HuH-7.5 (cell line): ENCODE measurements around the gene SOBP.
"Not testable (repeated sequence)": the region's sequence is repeated elsewhere in the genome, so short reads cannot be mapped to it uniquely, and the experiment has no call there.

Source experiments
- DNase-seq: peaks from one replicate; pipeline ENCODE4 v3.0.0; 2011; ENCODE audit warnings: low spot score

The SOBP gene

DNA sequence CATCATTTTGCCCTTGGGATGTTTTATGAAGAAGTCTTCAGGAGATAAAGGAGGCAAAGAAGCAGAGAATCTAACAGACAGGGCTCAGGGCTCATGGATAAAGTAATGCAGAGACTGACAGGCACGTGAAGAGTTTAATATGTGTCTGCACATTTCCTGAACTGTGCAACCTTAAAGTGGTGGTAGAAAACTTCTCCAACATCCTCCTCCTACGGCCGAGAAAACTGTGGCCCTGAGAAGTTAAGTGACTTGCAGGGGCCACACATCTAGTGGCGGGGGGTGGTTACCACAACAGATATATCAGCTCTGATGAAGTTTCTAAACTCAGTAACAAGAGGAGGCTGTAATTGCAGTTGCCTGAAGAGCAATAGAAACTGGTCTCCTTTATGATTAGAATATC lies 61.0 kb downstream of the SOBP start:
- DNase-seq = no peak

DNA sequence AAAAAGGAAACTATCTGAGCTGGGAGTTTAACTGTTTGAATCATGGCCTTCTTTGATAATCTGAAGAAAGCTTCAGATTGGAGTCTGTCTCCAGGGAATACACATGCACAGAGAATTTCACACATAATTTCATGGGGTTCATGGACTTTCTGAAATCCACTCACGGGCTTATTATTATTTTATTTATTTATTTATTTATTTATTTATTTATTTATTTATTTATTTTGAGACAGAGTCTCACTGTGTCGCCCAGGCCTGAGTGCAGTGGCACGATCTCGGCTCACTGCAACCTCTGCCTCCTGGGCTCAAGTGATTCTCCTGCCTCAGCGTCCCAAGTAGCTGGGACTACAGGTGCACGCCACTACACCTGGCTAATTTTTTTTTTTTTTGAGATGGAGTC lies 63.2 kb downstream of the SOBP start:
- DNase-seq = not testable (repeated sequence)

DNA sequence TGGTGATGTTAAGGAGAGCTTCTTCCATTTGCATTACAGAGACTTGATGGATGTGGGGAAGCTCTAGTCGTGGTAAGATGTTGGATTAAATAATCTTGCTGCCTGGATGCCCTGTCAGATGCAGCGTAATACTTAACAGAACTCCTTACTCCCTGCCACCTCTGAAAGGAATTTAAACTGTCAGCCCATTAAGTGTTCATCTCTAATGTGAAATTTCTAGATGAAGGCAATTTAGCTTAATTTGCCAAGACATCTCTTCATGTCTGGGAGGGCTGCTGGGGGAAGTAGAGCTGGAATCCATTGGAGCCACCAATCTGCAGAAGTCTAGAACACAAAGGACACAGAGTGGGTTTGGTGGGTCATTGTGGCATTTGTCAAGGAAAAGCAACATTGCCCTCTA lies 64.4 kb downstream of the SOBP start:
- no peak for DNase-seq

DNA sequence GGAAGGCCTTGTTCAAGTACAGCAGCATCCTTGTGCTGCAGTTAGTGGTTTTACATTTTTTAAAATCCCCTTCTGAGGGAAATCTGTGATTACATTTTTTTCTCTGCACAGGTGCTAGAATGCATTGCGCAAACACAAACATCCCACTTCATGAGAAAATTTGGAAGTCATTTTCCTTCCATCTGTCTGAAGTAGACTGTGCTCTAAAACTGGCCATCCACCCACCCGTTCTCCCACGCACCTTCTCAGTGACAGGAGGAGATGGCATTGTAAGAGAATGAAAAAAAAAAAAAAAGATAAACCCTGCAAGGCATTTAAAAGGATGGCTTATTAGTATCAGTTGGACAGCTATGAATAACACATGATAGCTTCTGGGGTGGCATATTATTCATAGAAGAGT lies 65.0 kb downstream of the SOBP start:
- DNase-seq = no peak

DNA sequence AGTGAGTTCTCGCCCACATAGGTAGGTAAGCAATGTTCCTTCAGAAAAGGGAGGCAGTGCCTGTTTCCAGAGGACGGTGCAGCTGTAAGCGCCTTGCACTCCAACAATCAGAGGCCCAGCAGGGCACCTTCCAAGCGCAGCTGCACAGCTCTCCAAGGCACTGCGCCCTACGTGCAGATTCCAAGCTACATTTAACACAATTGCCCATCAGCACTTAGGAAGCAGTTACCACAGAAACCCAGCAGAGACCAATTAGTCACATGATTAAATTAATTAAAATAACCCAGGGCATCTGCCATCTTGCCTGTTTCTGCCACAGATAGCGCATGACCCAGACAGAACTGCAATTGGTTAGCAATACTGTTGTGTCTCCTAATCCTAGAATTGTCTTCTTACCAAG lies 65.5 kb downstream of the SOBP start:
- DNase-seq = no peak

DNA sequence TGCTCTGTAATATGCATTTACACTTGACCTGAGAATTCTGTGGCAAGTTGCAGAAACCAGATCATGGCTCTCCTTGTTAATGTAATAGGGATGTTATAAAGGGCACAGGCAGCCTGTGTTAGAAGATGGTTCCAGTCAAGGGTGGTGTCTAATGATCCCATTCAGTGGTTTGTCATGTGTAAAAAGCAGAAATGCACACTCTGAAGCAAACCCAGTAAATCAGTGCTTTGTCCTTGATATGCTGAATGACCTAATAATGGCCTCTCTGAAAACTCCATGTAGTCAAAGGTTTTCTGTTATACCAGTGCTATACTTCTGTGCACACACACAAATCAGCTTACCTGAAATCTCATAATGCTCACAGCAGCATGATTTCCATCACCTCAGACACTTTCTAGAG lies 66.2 kb downstream of the SOBP start:
- no peak for DNase-seq

DNA sequence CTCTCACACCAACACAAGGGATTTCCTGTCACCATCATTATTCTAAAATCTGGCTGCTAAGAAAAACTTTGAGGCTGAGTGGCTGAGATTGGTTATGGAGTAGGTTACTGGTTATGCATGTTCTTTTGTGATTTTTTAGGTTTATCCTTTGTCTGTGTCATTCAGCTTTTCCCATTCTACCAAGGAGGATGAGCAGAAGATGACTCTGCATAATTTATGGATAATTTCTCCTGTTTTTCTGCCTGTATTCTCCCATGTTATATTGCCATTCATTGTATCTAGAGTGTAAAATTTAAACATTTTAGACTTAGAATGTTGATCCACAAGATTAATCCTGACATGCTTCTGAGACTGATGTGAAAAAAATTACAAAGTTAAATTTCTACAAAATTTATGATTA lies 67.8 kb downstream of the SOBP start:
- DNase-seq = no peak

DNA sequence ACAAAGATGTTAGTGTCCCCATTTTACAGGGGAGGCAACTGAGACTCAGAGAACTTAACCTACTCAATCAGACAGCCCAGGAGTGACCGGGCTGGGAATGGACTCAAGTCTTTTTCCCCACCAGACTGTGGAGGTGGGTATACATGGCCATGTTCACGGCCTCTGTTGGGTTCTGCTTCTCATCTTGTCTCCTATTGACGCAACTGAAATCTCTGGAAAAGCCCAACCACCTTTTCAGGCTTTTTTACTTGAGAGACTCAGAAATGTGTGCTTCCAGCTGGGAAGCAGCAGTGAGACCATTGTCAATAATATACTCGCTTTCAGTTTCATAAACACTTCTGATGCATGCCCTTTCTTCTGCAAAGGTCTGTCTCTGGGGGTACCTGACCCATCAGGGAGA lies 70.7 kb downstream of the SOBP start:
- DNase-seq = no peak

DNA sequence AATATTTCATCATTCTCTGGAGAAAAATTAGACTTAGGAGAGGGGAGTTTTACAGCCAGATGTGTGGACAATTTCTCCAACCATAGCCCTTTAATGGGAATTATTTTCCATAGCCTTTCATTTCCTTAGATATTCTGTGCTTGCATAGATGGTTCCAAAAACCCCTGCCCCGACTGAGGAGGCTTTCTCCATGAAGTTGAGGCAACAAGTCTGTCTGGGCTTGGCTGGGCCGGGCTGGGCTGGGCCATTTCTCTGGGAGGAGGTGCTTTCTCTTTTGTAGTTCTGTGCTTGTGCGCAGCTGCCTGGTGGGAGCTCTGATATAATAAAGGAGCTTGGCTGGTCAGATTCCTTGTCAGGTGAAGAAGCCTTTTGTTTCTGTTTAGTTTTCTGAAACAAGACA lies 71.4 kb downstream of the SOBP start:
- DNase-seq = no peak

DNA sequence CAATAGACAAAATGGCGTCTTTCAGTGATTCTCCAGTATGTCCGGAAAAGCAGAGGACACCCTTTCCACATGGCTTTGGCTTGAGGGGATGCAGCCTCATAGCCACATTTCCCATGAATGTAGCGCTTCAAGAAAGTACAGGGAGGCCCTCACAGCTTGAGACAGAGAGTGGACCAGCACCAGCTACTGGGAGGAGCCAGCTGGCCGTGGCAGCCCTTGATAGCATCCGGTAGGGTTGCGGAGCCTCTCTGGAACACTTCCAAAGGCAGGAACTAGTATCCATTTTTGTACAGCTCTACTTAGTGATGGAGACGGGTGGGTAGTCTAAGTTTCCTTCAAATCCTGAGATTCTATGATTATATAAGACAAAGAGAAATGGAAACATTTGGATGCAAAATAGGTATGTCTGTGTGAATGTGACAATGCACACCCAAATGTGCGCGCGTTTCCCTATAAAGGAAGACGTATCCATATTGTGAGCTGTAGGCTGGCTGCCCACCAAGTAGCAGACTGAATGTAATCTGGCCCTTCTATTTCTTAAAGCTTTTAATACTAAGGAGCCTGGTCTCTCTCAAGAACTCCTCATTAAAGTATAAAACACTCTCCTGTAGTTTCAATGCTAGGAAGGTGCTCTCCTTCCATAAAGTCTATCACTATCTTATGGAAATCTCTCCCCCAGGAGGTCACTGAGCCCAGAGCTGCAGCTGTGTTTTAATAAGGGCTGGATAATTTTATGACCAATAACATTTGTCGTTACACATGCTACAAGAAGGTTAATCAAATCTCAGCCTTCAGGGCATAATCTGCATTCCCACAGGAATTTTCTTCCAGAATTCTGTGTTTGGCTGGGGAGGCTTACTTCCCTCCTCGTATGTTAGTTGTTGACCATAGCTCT lies 74.0 kb downstream of the SOBP start:
- DNase-seq = no peak

DNA sequence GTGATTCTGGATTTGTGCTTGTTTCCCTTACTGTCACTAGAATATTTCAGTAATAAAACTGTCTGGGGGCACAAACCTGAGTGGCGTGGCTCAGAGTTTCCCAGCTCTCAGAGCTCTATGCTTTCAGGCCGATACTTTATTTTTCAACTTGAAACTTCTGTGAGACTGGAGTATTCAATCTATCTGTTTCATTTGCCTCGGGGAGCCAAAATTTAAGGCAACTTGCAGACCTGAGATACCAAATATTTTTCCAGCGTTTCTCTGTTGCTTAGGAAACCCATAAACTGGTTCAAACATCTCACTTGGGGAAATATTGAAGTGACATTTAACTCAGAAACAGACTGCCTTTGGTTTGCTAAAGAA lies 74.7 kb downstream of the SOBP start:
- DNase-seq = no peak

DNA sequence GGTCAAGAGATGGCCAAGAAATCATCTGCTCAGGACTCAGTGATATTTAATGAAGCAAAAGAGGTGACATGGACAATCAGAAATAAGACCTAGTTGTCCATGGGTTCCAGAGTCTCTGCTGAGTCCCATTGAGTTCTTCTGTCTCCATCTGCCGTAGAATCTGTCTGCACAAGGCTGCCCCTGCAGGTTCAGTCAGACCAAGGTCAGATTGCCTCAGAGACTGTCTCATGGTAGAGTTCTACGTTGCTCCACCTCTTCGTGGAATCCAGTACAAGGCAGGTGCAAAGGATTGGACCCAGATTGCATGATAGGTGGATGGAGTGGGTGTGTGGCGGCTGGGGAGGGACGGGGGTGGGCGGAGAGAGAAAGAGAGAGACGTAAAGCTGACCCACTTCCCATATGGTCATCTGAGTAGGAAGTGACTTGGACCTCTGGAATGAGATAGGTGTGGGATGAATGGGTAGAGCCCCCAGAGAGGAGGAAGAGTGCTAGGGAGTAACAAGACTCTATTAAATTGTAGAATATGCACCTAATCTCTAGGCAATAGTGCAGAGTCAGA lies 75.3 kb downstream of the SOBP start:
- DNase-seq = peak; percentile 13

DNA sequence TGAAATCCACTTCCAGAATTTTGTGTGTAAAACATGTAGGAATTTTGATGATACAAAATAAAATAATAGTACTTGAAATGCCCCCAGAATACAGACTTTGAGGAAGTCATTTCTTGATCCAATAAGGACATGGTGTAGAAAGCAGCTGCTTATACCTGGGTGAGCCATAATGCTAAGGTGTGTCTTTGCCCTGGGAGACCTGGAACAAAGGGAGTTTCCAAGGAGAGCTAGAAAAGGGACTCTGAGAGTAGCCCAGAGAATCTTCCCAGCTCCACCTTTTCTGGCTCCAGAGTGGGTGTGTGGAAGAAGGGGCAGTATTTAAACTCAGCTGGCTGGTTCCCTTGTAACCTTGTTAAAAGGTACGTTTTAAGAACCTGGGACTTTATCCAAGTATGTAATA lies 77.7 kb downstream of the SOBP start:
- DNase-seq = no peak

DNA sequence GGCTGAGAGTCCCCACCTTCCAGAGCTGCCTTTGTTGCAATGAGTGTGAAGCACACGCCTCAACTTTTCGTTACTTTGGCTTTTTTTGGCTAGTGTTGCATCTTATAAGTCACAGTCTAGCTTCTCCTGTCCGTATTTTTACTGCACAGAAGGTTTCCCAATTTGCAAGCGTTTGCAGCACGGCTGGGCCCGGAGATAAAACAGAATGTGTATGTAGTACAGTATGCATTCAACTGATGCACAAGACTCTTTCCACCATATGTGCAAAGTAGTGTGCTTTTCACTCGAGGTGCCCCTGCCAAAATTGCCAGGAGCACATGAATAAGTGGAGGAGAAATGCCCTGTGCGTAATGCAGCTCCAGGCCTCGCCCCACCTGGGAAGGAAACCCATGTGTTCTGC lies 79.6 kb downstream of the SOBP start:
- DNase-seq = no peak

DNA sequence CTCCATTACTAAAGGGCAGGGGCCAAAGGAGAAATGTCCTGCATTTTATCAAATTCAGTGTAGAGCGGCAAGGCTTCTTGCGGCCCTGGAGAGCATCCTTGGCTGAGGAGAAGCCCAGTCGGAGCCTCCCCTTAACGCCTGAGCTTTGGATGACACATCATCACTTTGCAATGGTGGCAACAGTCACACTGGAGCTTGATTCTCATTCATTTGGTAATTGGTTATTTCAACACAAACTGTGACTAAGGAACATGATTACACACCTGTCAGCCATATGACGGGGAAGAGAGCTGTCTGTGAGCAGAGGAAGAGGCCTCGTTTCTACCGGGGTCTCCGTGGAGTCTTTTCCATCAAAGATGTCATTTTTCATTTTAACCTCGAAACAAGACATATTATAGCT lies 81.4 kb downstream of the SOBP start:
- no peak for DNase-seq

DNA sequence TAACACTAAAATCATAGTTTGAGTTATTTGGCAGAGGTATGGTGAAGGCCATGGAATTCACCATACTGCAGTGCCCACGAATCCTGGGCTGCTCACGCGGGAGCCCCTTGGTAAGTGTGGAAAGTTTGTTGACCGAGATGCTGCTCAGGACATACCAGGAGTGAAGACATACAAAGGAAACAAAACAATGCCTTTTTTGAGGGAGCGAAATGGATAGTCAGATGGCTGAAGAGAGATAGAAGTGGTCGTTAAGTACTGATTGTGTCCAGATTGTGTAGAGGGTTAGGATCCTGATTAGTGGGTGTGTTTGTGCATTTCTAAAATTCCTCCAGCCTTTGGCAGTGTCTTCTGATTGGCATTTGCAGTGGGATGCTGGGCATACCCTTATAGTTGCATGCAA lies 83.0 kb downstream of the SOBP start:
- DNase-seq = no peak

DNA sequence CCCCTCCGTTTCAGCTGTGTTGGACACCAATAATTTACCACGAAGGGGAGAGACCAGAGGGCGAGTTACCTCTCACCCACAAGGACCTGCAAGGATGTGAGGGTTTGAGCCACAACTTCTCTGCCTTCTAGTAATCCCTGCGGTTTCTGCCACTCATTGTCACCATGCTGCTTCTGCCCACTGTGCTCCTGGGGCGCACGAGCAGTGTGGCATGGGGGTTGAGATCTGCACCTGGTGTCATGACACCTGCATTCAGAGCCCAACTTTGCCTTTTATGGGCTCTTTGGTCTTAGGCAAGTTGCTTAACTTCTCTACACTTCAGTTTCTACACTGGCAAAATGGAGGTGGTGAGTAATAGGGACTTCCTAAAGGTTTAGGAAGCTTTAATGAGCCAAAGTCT lies 84.9 kb downstream of the SOBP start:
- DNase-seq = no peak

DNA sequence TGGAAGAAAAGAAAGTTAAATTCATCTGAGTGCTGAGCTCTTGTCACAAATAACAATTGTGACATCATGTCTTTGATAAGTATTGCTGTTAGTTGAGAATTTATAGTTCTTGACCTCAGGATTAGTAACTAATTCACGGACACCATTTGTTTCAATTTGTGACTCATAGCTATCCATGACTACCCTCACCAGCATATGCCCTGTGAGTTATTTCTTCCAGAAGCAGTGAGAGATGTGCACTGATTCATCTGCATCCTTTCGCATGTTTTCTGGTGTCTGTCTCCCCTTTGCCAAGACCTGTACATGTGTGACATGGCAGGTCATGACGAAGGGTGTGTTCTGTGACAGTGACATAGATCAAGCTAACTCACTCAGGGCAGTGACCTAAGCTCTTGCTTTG lies 86.9 kb downstream of the SOBP start:
- no peak for DNase-seq

DNA sequence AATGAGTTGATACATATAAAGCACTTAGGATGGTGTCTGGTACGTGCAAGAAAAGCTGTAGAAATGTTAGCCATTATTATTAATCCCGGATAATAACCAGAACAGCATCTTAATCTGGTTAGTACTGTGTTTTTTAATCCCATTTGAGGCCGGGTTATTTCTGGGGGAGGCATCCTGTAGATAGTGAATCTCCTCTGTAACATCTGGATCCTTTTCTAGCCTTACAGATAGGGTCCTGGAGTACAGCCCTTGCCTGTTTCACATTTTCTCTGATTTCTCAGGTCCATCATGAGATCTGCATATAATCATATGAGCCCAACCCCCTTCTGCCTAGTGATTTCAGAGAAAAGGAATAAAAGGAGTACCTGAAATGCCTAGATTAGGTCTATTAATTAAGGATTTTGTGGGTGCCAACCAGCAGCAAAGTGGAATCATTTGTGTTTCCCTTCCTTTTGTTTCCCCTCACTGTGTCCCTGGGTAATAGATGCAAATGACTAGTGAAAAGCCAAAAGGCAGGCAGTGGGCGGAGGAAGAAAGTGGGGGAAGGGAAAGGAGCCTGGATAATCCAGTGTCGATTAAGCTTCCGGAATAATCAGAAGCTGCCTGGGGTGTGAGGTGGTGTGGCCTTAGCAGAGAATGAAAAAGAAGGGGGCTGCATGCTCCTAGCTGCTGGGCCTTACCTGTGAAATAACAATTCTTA lies 88.9 kb downstream of the SOBP start:
- DNase-seq = no peak

DNA sequence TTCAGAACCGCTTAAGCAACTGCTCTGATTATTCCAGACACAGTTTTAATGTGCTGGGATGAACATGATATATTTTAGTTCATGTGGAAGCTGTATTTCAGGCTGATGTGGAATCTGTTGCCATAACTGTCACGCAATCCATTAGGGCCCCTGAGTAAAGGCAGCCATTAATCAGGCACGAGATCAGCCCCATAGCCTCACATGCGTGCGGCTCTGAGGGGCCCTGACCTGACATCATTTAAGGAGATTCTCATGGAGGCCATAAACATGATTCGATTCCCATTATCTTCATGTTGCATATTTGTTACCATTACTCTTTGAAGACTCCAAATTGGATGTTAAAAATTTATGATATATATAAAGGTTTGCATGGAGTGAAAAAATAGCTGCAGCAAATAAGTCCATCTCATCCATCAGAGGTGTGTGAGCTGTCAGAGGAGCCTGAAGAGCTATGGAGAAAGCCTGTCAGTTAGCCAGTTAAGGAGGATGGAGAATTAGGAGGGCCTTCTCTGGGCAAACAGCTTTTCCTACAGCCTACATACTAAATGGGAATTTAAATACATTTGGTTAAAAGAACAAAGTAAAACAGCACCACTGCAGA lies 89.6 kb downstream of the SOBP start:
- DNase-seq = no peak

DNA sequence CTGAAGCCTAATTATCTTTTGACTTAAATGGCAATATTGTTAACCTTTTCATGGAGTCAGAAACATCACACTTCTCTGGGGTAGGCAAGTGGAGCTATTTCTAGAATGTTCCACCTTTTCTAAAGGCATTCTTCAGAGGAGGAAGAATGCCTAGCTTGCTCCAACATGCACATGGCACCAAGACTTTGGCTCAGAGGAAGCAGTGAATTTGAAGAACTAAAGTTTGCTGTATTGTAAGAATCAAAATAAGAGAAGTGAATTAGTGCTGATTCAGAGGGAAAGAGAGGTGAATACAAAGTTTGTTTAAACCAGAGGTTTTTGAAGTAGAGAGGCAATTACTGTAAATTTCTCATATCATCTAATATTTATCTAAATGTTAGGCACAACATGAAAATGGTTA lies 92.2 kb downstream of the SOBP start:
- DNase-seq = no peak

DNA sequence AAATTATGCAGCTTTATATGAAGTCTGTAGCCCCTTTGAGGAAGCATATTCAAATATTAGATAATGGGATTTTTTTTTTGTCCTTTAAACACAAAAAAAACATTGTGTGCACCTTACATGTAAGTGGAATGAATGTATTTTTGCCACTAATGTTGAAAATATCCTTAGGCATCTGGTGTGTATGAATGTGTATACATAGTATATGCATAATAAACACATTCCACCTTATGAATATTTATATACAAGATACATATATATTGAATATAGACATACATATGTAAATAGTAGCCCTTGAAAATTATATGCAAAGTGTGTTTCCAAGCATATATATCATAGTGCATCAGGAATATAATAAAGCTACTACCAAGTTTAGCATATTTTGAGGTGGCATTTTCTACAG lies 94.8 kb downstream of the SOBP start:
- no peak for DNase-seq

DNA sequence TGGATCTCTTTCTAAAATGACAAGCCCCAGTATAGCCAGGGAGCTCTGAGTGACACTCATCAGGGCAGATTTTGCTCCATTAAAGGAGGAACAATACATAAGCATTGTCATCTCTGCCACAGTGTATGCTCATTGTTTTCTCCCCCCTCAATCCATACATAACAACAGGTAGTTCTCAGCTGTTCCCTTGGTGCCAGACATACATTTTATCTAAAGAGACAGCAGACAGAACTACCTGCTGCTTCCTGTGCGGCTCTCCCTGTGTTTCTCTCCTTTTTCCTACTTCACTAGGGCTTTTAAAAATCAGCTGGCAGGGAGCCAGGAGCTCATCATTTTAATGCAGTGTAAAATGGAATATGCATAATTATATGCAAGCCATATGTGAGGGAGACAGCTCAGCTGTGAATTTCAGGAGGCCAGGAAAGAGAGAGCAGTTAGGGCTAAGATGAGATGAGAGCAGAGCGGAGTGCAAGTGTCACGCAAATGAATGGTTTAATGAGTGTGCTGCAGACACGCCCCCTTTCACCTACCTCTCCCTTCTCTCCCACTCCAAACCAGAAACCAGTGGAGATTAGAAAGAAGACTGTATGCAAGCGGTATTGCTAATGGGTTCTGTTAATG lies 96.0 kb downstream of the SOBP start:
- DNase-seq = no peak
